Measurements from ENCODE around the gene TFIP11. TPM values are rescaled to one million over a fixed set of nuclear protein-coding genes. Genes with fewer than 3 reads are reported as not detected.

The TFIP11 gene
- total and polyA plus RNA-seq, 2 of the 8 experiments (the other 6 are each of a cell fraction or from before 2014, with no cell fraction given), result 18.1 to 28.3 TPM

GRCh38 chr22:26516503-26516902, 4.2 kb upstream of the TFIP11 start:
- no peaks in the 10 kb centered on the region for H3K27me3 ChIP-seq (replicated peaks in 1 of 4; ENCODE audit: control insufficient read depth in 3 of 4, extremely low read depth in 1 of 4, insufficient read depth in 3 of 4, low read length in 3 of 4)
- H4K20me1 ChIP-seq (replicated peaks in 1 of 2; ENCODE audit: control insufficient read depth in 1 of 2, insufficient read depth in 2 of 2, low read length in 2 of 2), result no peaks in the 10 kb centered on the region
- no peak for TF ChIP-seq HDAC2 (IDR thresholded peaks at IDR 0.05; ENCODE audit: borderline replicate concordance in 1 of 2, low read depth in 2 of 2, low read length in 2 of 2)
- no peak for TF ChIP-seq SIRT6 (IDR thresholded peaks at IDR 0.05; ENCODE audit: low read length)
- TF ChIP-seq CREB1 (IDR thresholded peaks at IDR 0.05), result no peak
- no peak for TF ChIP-seq EP300 (IDR thresholded peaks at IDR 0.05; ENCODE audit: borderline replicate concordance in 1 of 2, low read depth in 2 of 2, low read length in 2 of 2)
- TF ChIP-seq TBP (IDR thresholded peaks at IDR 0.05; ENCODE audit: low read depth, low read length), result no peak
- no peak for TF ChIP-seq SAP30 (IDR thresholded peaks at IDR 0.05; ENCODE audit: insufficient read depth, insufficient replicate concordance, low read length)
- TF ChIP-seq EGR1 (IDR thresholded peaks at IDR 0.05; ENCODE audit: borderline replicate concordance, low read depth, low read length), result no peak
- no peak for TF ChIP-seq ZNF274 (IDR thresholded peaks at IDR 0.05; ENCODE audit: borderline replicate concordance, extremely low read depth, low read length)
- no peak for TF ChIP-seq BACH1 (IDR thresholded peaks at IDR 0.05; ENCODE audit: low read length)
- TF ChIP-seq GTF2F1 (IDR thresholded peaks at IDR 0.05; ENCODE audit: borderline replicate concordance, low read depth, low read length), result no peak
- no peak for TF ChIP-seq SUZ12 (IDR thresholded peaks at IDR 0.05; ENCODE audit: low read length)
- no peak for TF ChIP-seq CTBP2 (IDR thresholded peaks at IDR 0.05; ENCODE audit: borderline replicate concordance, insufficient read depth, insufficient read length, low read length)
- no peak overlapping the region for H3K14ac ChIP-seq (ENCODE audit: insufficient read length)
- H3K18ac ChIP-seq (ENCODE audit: extremely low read depth, low read length), result no peak overlapping the region
- CTCF ChIA-PET (ENCODE audit: partially characterized antibody), result interaction anchor here (0.6 to 1.8 kb wide), 3 partner anchors 25 to 108 kb away, joined by 3 to 5 read pairs (median 4); no protein-coding TSS in a partner anchor
- H3K23me2 ChIP-seq (ENCODE audit: low read depth, low read length), result peaks cover 6% of the 10 kb centered on the region; the same call in 1 of the 2 replicates
- no peaks in the 10 kb centered on the region for H3K9me3 ChIP-seq (ENCODE audit: insufficient read depth in 2 of 2, low read depth in 1 of 2, low read length in 1 of 2)
- 100% methylated on average over 1 of the region's 1 CpG; no CpG with 5 or more reads in 1 of the 2 experiments for WGBS, 2 experiments (ENCODE audit: extremely low coverage in 1 of 2, insufficient coverage in 1 of 2, insufficient read length in 1 of 2, insufficient replicate concordance in 2 of 2, low coverage in 1 of 2, low lambda C conversion rate in 2 of 2, missing lambda C conversion rate in 1 of 2)
- POLR2A ChIA-PET (ENCODE audit: partially characterized antibody), result interaction anchor here (1.1 to 2.3 kb wide), 5 partner anchors 10 to 36 kb away, joined by 3 to 9 read pairs (median 4); partner anchors contain the start of genes HPS4 and SRRD
- no peak overlapping the region for H2BK15ac ChIP-seq (ENCODE audit: low read length)
- no peaks in the 10 kb centered on the region; the same call in 1 of the 2 replicates for H3K79me1 ChIP-seq (ENCODE audit: low read depth, low read length)
- no peak overlapping the region for H4K5ac ChIP-seq (ENCODE audit: insufficient read length, low read depth, low read length)
- H3K4ac ChIP-seq (replicated peaks; ENCODE audit: insufficient read length, low read depth, low read length), result no peak overlapping the region
- H2BK5ac ChIP-seq (ENCODE audit: low read depth, low read length), result no peak overlapping the region
- no peak overlapping the region for H2BK120ac ChIP-seq (replicated peaks; ENCODE audit: low read depth, low read length)
- no peak overlapping the region for H3K27ac ChIP-seq (ENCODE audit: low read depth, low read length)
- H3K23ac ChIP-seq (ENCODE audit: insufficient read length), result no peak overlapping the region
- no peak for FAIRE-seq
- no peak overlapping the region for H2BK20ac ChIP-seq (ENCODE audit: low read length)
- H3K79me2 ChIP-seq (ENCODE audit: control insufficient read depth in 1 of 2, insufficient read depth in 2 of 2, low read length in 2 of 2), result peaks cover 2 to 11% of the 10 kb centered on the region in 2 experiments
- H3K56ac ChIP-seq (replicated peaks; ENCODE audit: insufficient read length, low read depth, low read length), result no peak overlapping the region
- H3K4me3 ChIP-seq (ENCODE audit: extremely low read depth in 1 of 4, insufficient read depth in 2 of 4, low read depth in 3 of 4, low read length in 4 of 4), result no peak overlapping the region
- H4K8ac ChIP-seq (ENCODE audit: extremely low read depth, insufficient read depth, low read length), result no peak overlapping the region
- H2AFZ ChIP-seq (ENCODE audit: low read length), result no peak overlapping the region
- no peak overlapping the region for H2BK12ac ChIP-seq (ENCODE audit: low read depth, low read length)
- H2AK5ac ChIP-seq (ENCODE audit: low read depth, low read length), result no peak overlapping the region
- H3K36me3 ChIP-seq (ENCODE audit: control insufficient read depth in 2 of 4, insufficient read depth in 4 of 4, low read length in 3 of 4), result no peaks in the 10 kb centered on the region
- H3K4me1 ChIP-seq (replicated peaks in 1 of 4; ENCODE audit: control insufficient read depth in 3 of 4, insufficient read depth in 4 of 4, low read length in 3 of 4), result peaks cover 0 to 2% (median 1%) of the 10 kb centered on the region in 4 experiments; a peak in 3 of 7 replicates
- H4K91ac ChIP-seq (replicated peaks; ENCODE audit: insufficient read length, low read length), result no peak overlapping the region
- no peak overlapping the region; a peak in 1 of 7 replicates for H3K9ac ChIP-seq (replicated peaks in 1 of 4; ENCODE audit: extremely low read depth in 1 of 4, low read depth in 3 of 4, low read length in 3 of 4)
- H3K4me2 ChIP-seq (ENCODE audit: insufficient read depth in 1 of 2, low read depth in 2 of 2, low read length in 2 of 2), result no peak overlapping the region
- no peak for DNase-seq (ENCODE audit: low read depth in 1 of 2, low spot score in 2 of 2)
